Muscle layer of colon (tissue), 2 donors: Measurements from ENCODE around the gene OR2B6.
"Not testable (repeated sequence)": the region's sequence is repeated elsewhere in the genome, so short reads cannot be mapped to it uniquely, and the experiment has no call there.

Experiments used
- H3K27ac ChIP-seq: one replicate; pipeline ENCODE4 v1.7.0; 2013; ENCODE audit warnings: low read depth, mild to moderate bottlenecking, low read length, moderate library complexity
- H3K27me3 ChIP-seq, 2 donors: one replicate each; pipeline ENCODE4 v1.7.0; 2013; ENCODE audit warnings: low read length in 2 of 2, mild to moderate bottlenecking in 2 of 2; ENCODE audit not compliant: insufficient read depth in 2 of 2, control insufficient read depth in 1 of 2
- H3K36me3 ChIP-seq: one replicate; pipeline ENCODE4 v1.7.0; 2013; ENCODE audit warnings: mild to moderate bottlenecking, low read length; ENCODE audit not compliant: insufficient read depth
- H3K4me1 ChIP-seq: one replicate; pipeline ENCODE4 v1.7.0; 2013; ENCODE audit warnings: mild to moderate bottlenecking, low read length; ENCODE audit not compliant: insufficient read depth
- H3K4me3 ChIP-seq, 2 donors: one replicate each; pipeline ENCODE4 v1.7.0; 2013; ENCODE audit warnings: low read length in 2 of 2, low read depth in 1 of 2, mild to moderate bottlenecking in 1 of 2, moderate library complexity in 1 of 2
- H3K9ac ChIP-seq: one replicate; pipeline ENCODE4 v1.7.0; 2013; ENCODE audit warnings: low read length
- H3K9me3 ChIP-seq: one replicate; pipeline ENCODE4 v1.7.0; 2013; ENCODE audit warnings: mild to moderate bottlenecking, low read length
- donor health status: abdominal sarcoma.
- donor health status: Adenocarcinoma of cecum.

The OR2B6 gene

GRCh38 chr6:27956941-27957340 is at the start of gene OR2B6:
Gene OR2B6 (plus strand): TSS chr6:27957241. CDS start chr6:27957241, 0 bp downstream.
- Histone ChIP-seq H3K4me3 (no peak within 1 kb of the TSS), H3K9me3 (no peaks in the 10 kb centered on the region), H3K36me3 (no peaks in the 10 kb centered on the region), H3K27me3 (no peaks in the 10 kb centered on the region), H3K4me1 (no peaks in the 10 kb centered on the region), H3K9ac (no peak within 1 kb of the TSS), H3K27ac (no peak within 1 kb of the TSS)

- H3K9ac ChIP-seq, result no peak overlapping the region
- H3K9me3 ChIP-seq, result no peaks in the 10 kb centered on the region
- no peak overlapping the region for H3K4me3 ChIP-seq
- H3K36me3 ChIP-seq, result no peaks in the 10 kb centered on the region
- no peak overlapping the region for H3K27ac ChIP-seq
- no peaks in the 10 kb centered on the region for H3K27me3 ChIP-seq
- H3K4me1 ChIP-seq, result no peaks in the 10 kb centered on the region
Measured at GRCh38 chr6:27908017-27908416, 49.0 kb upstream of the OR2B6 start.

GRCh38 chr6:27911956-27912446 is 45.0 kb upstream of the OR2B6 start, which contains the start of gene OR2B2:
Gene OR2B2 (minus strand): TSS chr6:27912396. CDS start chr6:27912319, 77 bp downstream.
- Histone ChIP-seq H3K27me3 (no peaks in the 10 kb centered on the region), H3K36me3 (no peaks in the 10 kb centered on the region), H3K4me3 (no peak within 1 kb of the TSS), H3K9me3 (no peaks in the 10 kb centered on the region), H3K27ac (no peak within 1 kb of the TSS), H3K9ac (no peak within 1 kb of the TSS), H3K4me1 (no peaks in the 10 kb centered on the region)

GRCh38 chr6:27922949-27923348 is 34.1 kb upstream of the OR2B6 start:
- H3K4me3 ChIP-seq, result no peak overlapping the region

GRCh38 chr6:27924179-27924578 is 32.9 kb upstream of the OR2B6 start:
- Histone ChIP-seq H3K27ac (no peak overlapping the region), H3K9ac (no peak overlapping the region), H3K36me3 (no peaks in the 10 kb centered on the region), H3K4me3 (no peak overlapping the region), H3K9me3 (no peaks in the 10 kb centered on the region), H3K27me3 (no peaks in the 10 kb centered on the region), H3K4me1 (no peaks in the 10 kb centered on the region)

More at GRCh38 chr6:27922949-27923348, 34.1 kb upstream of the OR2B6 start:
- Histone ChIP-seq H3K9ac (no peak overlapping the region), H3K27ac (no peak overlapping the region), H3K4me1 (no peaks in the 10 kb centered on the region), H3K27me3 (no peaks in the 10 kb centered on the region), H3K36me3 (no peaks in the 10 kb centered on the region), H3K9me3 (no peaks in the 10 kb centered on the region)

- H3K9ac ChIP-seq, H3K27ac ChIP-seq, H3K9me3 ChIP-seq, H3K4me1 ChIP-seq, H3K27me3 ChIP-seq, H3K36me3 ChIP-seq, H3K4me3 ChIP-seq: not testable (repeated sequence)
Measured at GRCh38 chr6:27928041-27928440, 29.0 kb upstream of the OR2B6 start.

- not testable (repeated sequence) for H3K4me1 ChIP-seq, H3K27me3 ChIP-seq, H3K4me3 ChIP-seq, H3K9ac ChIP-seq, H3K36me3 ChIP-seq, H3K9me3 ChIP-seq, H3K27ac ChIP-seq
Measured at GRCh38 chr6:27929930-27930329, 27.1 kb upstream of the OR2B6 start.

- H3K9ac ChIP-seq, result no peak overlapping the region
Measured at GRCh38 chr6:27931209-27931608, 25.8 kb upstream of the OR2B6 start.

GRCh38 chr6:27940766-27941165 is 16.3 kb upstream of the OR2B6 start:
- Histone ChIP-seq H3K4me3 (no peak overlapping the region), H3K4me1 (no peaks in the 10 kb centered on the region), H3K9ac (no peak overlapping the region), H3K9me3 (no peaks in the 10 kb centered on the region), H3K27ac (no peak overlapping the region), H3K36me3 (no peaks in the 10 kb centered on the region), H3K27me3 (no peaks in the 10 kb centered on the region)

More at GRCh38 chr6:27931209-27931608, 25.8 kb upstream of the OR2B6 start:
- no peak overlapping the region for H3K4me3 ChIP-seq
- no peaks in the 10 kb centered on the region for H3K9me3 ChIP-seq
- no peaks in the 10 kb centered on the region for H3K4me1 ChIP-seq
- no peaks in the 10 kb centered on the region for H3K36me3 ChIP-seq
- no peaks in the 10 kb centered on the region for H3K27me3 ChIP-seq
- no peak overlapping the region for H3K27ac ChIP-seq

- not testable (repeated sequence) for H3K4me1 ChIP-seq, H3K4me3 ChIP-seq, H3K9me3 ChIP-seq, H3K9ac ChIP-seq, H3K36me3 ChIP-seq, H3K27ac ChIP-seq, H3K27me3 ChIP-seq
Measured at GRCh38 chr6:27943072-27943471, 14.0 kb upstream of the OR2B6 start.

GRCh38 chr6:27948237-27948636 is 8.8 kb upstream of the OR2B6 start:
- Histone ChIP-seq H3K4me3 (no peak overlapping the region), H3K9ac (no peak overlapping the region), H3K27ac (no peak overlapping the region), H3K36me3 (no peaks in the 10 kb centered on the region), H3K9me3 (no peaks in the 10 kb centered on the region), H3K4me1 (no peaks in the 10 kb centered on the region), H3K27me3 (no peaks in the 10 kb centered on the region)

- no peaks in the 10 kb centered on the region for H3K4me1 ChIP-seq
- H3K9ac ChIP-seq, result no peak overlapping the region
- H3K27ac ChIP-seq, result no peak overlapping the region
- no peaks in the 10 kb centered on the region for H3K36me3 ChIP-seq
- no peaks in the 10 kb centered on the region for H3K9me3 ChIP-seq
- H3K27me3 ChIP-seq, result no peaks in the 10 kb centered on the region
- H3K4me3 ChIP-seq, result no peak overlapping the region
Measured at GRCh38 chr6:27951040-27951439, 6.0 kb upstream of the OR2B6 start.
